Fibroblast of lung (primary cell): ENCODE results near the gene HLF.

Experiments used
- EZH2 ChIP-seq: IDR thresholded peaks from 2 replicates; pipeline ENCODE4 v1.5.1; 2012; ENCODE audit warnings: low read length, control low read depth, mild to moderate bottlenecking; ENCODE audit errors: missing control alignments
- TF ChIP-seq, protein P1 (sequence below), 2 donors: IDR thresholded peaks in 1 of 2; conservative IDR thresholded peaks in 1 of 2; 1 replicate in 1 of 2; 2 replicates in 1 of 2; pipeline ENCODE4 v1.5.1; 2011 to 2012; ENCODE audit warnings: low read length in 2 of 2, control low read depth in 1 of 2, inconsistent platforms in 1 of 2, low read depth in 1 of 2, mild to moderate bottlenecking in 1 of 2

DNA sequence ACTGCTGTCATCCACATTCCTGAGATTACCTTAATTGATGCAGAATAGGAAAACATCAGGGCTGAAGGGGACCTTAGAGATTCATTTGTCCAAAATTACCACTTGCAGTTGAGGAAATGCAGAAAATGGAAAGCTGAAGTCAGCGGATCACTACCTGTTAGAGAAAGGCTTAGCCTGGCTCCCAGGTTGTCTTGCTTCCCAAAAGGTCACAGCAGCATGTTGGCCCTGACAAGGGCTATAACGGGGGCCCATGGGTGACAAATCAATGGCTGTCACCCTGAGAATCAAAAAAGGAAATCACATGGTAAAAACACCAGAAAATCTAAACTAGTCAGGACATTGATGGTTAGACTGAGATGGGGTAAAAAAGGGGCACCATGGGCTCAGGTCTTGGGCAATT is 51.7 kb downstream of the HLF start:
- TF ChIP-seq, protein P1, sequence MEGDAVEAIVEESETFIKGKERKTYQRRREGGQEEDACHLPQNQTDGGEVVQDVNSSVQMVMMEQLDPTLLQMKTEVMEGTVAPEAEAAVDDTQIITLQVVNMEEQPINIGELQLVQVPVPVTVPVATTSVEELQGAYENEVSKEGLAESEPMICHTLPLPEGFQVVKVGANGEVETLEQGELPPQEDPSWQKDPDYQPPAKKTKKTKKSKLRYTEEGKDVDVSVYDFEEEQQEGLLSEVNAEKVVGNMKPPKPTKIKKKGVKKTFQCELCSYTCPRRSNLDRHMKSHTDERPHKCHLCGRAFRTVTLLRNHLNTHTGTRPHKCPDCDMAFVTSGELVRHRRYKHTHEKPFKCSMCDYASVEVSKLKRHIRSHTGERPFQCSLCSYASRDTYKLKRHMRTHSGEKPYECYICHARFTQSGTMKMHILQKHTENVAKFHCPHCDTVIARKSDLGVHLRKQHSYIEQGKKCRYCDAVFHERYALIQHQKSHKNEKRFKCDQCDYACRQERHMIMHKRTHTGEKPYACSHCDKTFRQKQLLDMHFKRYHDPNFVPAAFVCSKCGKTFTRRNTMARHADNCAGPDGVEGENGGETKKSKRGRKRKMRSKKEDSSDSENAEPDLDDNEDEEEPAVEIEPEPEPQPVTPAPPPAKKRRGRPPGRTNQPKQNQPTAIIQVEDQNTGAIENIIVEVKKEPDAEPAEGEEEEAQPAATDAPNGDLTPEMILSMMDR (conservative IDR thresholded peaks at IDR 0.05 in 1 of 2, IDR thresholded peaks at IDR 0.05 in 1 of 2; ENCODE audit: low read depth in 1 of 2, low read length in 2 of 2), result no peak
- no peak for TF ChIP-seq EZH2
